ENCODE data around the gene MICU2.

Gene MICU2

GRCh38 chr13:21603531-21604448 is at the start of gene MICU2:
Gene MICU2 (minus strand): TSS chr13:21604170. CDS start chr13:21604148, 22 bp downstream.
- DNase-seq (ENCODE audit: extremely low read depth in 1 of 2, low read depth in 1 of 2): peak; percentile 85 to 91

GRCh38 chr13:21641629-21642028 is 37.7 kb upstream of the MICU2 start:
- DNase-seq (ENCODE audit: extremely low read depth in 1 of 2, low read depth in 1 of 2): no peak

DNA sequence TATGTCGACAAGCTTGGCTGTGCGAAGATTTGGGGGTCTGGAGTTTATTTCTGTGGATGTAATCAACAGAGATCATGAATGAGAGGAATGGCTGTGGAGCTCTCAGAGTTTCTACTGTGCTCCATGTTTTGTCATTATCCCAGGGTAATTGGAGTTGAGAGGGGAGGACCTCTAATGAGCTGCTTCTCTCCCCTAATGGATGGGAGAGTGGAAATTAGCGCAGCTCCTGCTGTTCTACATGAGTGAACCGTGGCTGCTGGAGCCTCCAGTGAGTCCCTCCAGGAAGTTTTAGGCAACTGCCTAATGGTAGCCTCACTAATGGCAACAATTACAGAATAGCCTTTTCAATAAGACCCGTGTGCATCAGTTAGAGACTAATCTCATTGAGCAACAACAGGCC is 35.6 kb upstream of the MICU2 start:
- DNase-seq (ENCODE audit: extremely low read depth in 1 of 2, low read depth in 1 of 2): no peak

GRCh38 chr13:21638319-21639282 is 34.6 kb upstream of the MICU2 start:
- no peak for DNase-seq (ENCODE audit: extremely low read depth in 1 of 2, low read depth in 1 of 2)

DNA sequence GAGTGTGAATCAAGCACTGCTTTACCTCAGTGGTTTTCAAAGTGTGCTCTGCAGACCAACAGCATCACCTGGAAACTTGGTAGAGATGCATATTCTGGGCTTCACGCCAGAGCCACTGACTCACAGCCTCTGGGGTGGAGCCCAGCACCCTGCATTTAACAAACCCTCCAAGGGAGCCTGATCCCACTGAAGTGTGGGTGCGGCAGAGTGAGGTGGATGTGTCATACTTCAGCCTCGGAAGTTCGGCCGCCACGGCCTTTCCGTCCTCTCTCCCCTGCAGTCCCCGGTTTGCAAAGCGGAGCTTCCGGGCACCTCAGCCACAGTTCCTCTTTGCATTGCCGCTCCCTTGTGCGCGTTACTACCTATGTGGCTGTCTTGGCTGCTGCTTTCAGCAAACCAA is 33.3 kb upstream of the MICU2 start:
- peak in 1 of 2 donors; percentile 6 for DNase-seq (ENCODE audit: extremely low read depth in 1 of 2, low read depth in 1 of 2)

DNA sequence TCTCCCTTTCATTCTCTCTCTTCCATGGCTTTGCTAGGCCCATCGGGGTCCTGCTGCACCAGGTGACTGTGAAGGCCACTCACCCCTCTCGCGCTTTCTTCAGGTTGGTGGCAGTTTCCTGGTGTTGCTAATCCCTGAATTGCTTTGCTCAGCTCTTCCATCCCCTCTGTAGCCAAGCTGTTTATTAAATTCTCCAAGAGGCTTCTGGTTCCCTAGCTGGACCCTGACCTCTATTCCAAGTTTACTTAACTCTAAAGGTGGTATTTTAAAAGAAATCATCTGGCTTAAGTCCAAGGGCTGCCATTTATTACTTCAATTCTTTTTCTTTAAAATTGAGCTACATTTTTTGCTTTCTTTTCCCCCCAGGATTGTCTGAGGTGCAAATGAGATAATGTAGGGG is 32.7 kb upstream of the MICU2 start:
- no peak for DNase-seq (ENCODE audit: extremely low read depth in 1 of 2, low read depth in 1 of 2)

DNA sequence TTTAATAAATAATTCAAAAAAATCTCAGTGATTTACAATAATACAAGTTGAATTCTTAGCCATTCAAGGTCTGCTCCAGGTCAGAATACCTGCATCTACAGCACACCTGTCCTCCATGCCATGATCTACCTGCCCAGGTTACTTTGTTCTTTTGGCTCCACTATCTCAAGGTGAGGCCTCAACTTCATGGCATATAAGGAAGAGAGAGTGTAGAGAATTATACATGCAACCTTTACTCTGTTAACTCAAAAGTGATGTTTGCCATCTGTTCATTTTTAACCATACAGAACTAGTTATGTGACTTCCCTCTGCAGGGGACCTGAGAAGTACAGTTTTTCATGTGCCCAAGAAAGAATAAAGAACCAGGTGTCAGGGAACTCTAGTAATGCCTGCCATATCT is 28.2 kb upstream of the MICU2 start:
- no peak for DNase-seq (ENCODE audit: extremely low read depth in 1 of 2, low read depth in 1 of 2)

GRCh38 chr13:21625366-21625765 is 21.4 kb upstream of the MICU2 start:
- DNase-seq (ENCODE audit: extremely low read depth in 1 of 2, low read depth in 1 of 2): no peak

DNA sequence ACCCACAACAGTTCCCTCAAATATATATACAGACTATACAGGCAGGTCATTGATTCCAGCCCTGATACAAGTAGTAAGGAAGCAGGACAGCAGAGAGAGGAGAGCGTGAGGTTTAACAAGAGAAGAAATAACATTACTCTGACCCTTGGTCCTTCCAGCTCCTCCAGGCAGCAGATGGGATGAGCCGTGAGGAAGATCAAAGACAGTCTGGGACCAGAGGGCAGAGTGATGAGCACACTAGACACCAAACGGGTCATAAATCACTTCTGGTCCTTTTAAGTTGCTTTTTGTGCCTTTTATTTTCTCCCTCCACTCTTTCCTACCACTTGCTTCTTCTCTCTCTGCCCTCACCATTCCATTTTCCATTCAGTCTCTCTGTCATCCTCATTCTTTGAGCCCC is 16.9 kb upstream of the MICU2 start:
- no peak for DNase-seq (ENCODE audit: extremely low read depth in 1 of 2, low read depth in 1 of 2)

GRCh38 chr13:21619633-21620220 is 15.8 kb upstream of the MICU2 start:
- no peak for DNase-seq (ENCODE audit: extremely low read depth in 1 of 2, low read depth in 1 of 2)

- no peak for DNase-seq (ENCODE audit: extremely low read depth in 1 of 2, low read depth in 1 of 2)
Measured at GRCh38 chr13:21616880-21617279, 12.9 kb upstream of the MICU2 start.

GRCh38 chr13:21616205-21616866 is 12.4 kb upstream of the MICU2 start:
- DNase-seq (ENCODE audit: extremely low read depth in 1 of 2, low read depth in 1 of 2): no peak

DNA sequence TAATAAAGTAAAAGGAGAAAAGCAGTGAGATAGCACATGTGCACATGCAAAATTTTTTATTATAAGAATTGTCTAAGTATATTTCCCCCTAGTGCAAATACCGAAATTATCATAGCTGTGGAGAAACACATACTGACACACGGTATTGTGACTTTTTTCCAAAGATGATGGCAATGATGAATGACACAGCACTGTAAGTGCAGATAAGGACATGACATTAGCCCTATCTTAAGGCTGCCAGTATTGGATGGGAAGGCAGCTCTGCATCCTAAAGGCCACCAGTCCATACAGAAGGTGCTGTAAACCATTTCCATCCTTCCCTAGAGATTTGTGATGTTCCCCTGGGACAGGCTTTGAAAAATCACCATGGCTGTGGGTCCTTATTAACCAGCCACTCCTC is 11.5 kb upstream of the MICU2 start:
- DNase-seq (ENCODE audit: extremely low read depth in 1 of 2, low read depth in 1 of 2): no peak

DNA sequence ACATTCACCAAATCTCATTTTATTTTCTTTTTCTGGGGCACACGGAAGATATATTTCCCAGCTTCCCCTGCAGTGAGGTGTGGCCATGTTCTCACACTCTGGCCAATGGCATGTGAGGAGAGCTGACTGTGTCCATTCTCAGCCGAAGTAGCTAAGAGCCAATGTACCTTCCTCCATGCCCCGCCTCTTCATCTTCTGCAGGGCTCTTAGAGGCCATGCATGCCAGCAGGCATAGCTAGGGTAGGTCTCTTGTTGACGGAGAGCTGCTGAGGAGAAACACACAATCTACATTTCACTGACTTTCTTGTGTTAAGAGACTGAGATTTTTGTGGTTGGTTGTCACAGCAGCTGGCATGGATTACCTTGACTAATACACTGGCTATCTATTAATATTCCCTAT is 9.8 kb upstream of the MICU2 start:
- no peak for DNase-seq (ENCODE audit: extremely low read depth in 1 of 2, low read depth in 1 of 2)

DNA sequence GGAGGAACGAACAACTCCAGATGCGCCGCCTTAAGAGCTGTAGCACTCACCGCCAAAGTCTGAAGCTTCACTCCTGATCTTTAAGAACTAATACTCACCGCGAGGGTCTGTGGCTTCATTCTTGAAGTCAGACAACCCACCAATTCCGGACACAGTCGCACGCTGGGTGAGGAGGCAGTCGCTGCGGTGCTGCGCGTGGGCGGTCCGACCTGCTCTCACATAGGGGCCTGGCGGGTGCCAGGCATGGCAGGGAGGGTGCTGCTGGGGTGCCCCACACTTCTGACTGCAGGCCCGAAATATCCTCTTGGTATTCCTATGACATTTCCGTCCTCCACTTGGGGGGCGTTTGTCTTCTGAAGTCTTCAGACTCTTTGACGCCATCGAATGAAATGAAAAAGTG is 7.4 kb upstream of the MICU2 start:
- no peak for DNase-seq (ENCODE audit: extremely low read depth in 1 of 2, low read depth in 1 of 2)

DNA sequence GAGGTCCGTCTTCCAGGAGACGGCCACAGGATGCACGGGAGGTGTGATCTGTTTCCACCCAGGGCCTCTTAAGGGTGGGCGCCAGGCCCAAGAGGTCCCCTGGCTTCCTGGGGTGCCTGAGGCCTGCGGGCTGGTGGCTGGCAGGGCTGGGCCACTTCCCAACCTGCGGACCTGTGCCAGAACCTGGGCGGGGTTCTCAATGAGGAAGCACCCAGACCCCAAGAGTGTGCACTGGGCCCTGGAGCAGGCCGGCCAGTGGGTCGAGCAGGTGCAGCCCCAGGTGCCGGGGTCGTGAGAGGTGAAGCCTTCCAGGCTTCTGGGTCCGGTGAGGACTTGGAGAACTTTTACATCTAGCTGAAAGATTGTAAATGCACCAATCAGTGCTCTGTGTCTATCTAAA is 6.7 kb upstream of the MICU2 start:
- no peak for DNase-seq (ENCODE audit: extremely low read depth in 1 of 2, low read depth in 1 of 2)

- no peak for DNase-seq (ENCODE audit: extremely low read depth in 1 of 2, low read depth in 1 of 2)
Measured at GRCh38 chr13:21608961-21609360, 5.0 kb upstream of the MICU2 start.

- DNase-seq (ENCODE audit: extremely low read depth in 1 of 2, low read depth in 1 of 2): no peak
Measured at GRCh38 chr13:21606796-21607195, 2.8 kb upstream of the MICU2 start.

DNA sequence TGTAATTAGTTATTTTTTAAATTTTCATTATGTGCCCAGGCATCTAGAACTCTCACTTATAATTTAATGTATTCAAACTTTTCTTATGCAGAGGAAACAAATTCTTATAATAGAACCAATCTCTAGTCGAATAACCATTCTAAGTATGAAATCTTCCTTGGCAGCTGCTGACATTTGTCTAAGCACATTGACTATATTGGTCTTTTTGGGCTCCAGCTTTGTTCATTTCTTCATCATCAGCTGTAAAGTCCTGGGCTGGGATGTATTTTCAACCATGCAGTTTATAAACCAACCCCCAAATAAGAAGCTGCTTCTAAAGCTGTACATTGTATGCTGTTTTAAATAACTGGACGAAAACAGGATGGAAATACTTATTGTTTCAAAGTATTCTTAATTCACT is 2.3 kb upstream of the MICU2 start:
- no peak for DNase-seq (ENCODE audit: extremely low read depth in 1 of 2, low read depth in 1 of 2)

DNA sequence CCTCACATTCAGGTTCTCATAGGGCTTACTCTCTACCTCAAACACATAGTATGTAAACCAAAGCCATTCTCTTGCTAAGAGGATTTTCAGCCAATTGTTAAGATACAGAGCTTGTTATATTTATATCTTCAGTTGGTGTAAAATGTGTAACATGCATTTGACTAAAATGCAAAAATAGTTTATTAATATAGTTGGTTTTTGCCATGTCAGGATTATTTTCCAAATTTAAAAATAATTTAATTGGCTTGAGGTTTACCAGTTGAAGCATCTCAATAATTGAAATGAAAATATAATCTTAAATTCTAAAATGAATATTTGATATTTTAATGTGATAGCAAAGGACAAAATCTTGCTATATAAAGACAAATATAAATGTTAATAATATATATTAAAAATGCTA is 7.2 kb downstream of the MICU2 start:
- DNase-seq (ENCODE audit: extremely low read depth in 1 of 2, low read depth in 1 of 2): no peak

GRCh38 chr13:21595546-21595822 is 8.5 kb downstream of the MICU2 start:
- DNase-seq (ENCODE audit: extremely low read depth in 1 of 2, low read depth in 1 of 2): no peak
